ENCODE results near the gene RIGI. TPM values are rescaled to one million over a fixed set of nuclear protein-coding genes. Genes with fewer than 3 reads are reported as not detected.

Gene RIGI
- total and polyA plus RNA-seq, 9 of the 15 experiments (the other 6 are each of a cell fraction or from before 2014, with no cell fraction given), result 0.27 to 1.1 (median 0.54) TPM

DNA sequence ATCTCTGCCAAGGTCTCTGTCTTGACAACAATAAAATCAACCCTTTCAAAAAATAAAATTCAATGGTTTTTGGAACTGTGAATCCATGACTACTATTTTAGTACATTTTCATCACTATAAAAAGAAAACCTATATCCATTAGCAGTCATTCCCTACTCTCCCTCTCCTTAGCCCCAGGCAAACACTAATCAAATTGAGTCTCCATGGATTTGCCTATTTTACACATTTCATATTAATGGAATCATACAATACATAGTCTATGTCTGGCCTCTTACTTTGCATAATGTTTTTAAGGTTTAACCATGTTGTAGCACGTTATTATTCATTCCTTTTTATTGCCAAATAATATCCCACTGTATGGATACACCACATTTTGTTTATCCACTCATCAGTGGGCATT is 24.1 kb downstream of the RIGI start (continued):
- TF ChIP-seq CGGBP1 (CRISPR knock-in tag; IDR thresholded peaks at IDR 0.05), result no peak
- no peak for TF ChIP-seq KHSRP (IDR thresholded peaks at IDR 0.05)

DNA sequence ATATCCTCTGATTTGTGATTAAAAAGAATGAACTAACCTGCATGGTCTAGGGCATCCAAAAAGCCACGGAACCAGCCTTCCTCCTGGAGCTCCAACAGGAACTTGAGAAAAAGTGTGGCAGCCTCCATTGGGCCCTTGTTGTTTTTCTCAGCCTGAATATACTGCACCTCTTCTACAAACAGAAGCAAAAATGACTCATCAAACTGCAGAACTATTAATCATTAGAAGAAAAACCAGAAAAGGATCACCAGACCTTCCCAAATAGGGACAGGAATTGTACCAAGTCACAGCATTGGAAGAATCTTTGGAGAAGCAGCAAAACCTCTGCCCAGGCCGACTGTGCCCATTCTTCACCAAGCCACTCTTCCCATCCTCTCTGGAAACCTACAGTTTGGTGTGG is 25.2 kb downstream of the RIGI start:
- CTCF ChIA-PET (ENCODE audit: low intra/inter-chr PET ratio), result no interaction called here
- FAIRE-seq (no peak), DNase-seq (ENCODE audit: extremely low read depth in 1 of 4, low spot score in 3 of 4) (no peak), ATAC-seq (no peak)
- Histone ChIP-seq H3K27ac (ENCODE audit: extremely low read depth, low read depth, low read length) (no peak overlapping the region), H3K9me1 (ENCODE audit: control insufficient read depth, insufficient read depth, low read length) (no peaks in the 10 kb centered on the region), H3K27me3 (ENCODE audit: control insufficient read depth in 2 of 2, insufficient read depth in 2 of 2, low read length in 2 of 2) (no peaks in the 10 kb centered on the region), H3K36me3 (ENCODE audit: control insufficient read depth, insufficient read depth, low read length) (no peaks in the 10 kb centered on the region), H3K79me2 (ENCODE audit: control insufficient read depth, insufficient read depth, low read length) (no peaks in the 10 kb centered on the region), H4K20me1 (replicated peaks; ENCODE audit: control insufficient read depth, insufficient read depth, low read length) (no peaks in the 10 kb centered on the region), H3K9me3 (replicated peaks; ENCODE audit: control insufficient read depth, insufficient read depth, low read depth, low read length) (no peaks in the 10 kb centered on the region), H2AFZ (ENCODE audit: low read depth, low read length) (no peak overlapping the region), H3K9ac (ENCODE audit: insufficient read depth in 1 of 2, low read depth in 2 of 2, low read length in 2 of 2) (no peak overlapping the region), H3K4me2 (ENCODE audit: insufficient read depth, low read length) (no peak overlapping the region), H3K4me1 (replicated peaks in 1 of 2; ENCODE audit: control insufficient read depth in 2 of 2, insufficient read depth in 2 of 2, low read length in 2 of 2) (no peaks in the 10 kb centered on the region), H3K4me3 (no peak overlapping the region)
- POLR2A ChIA-PET, result no interaction called here
- in situ Hi-C loops (cut with MboI), result no loop called here
- no peak for TF ChIP-seq TFE3 (CRISPR knock-in tag; IDR thresholded peaks at IDR 0.05)
- TF ChIP-seq HCFC1 (IDR thresholded peaks at IDR 0.05; ENCODE audit: low read depth, low read length), result no peak
- no peak for TF ChIP-seq ETV1 (tag; conservative IDR thresholded peaks at IDR 0.05; ENCODE audit: low read depth)
- no peak for TF ChIP-seq TEAD1 (CRISPR knock-in tag; IDR thresholded peaks at IDR 0.05)
- no peak for TF ChIP-seq ZFPM2 (CRISPR knock-in tag; IDR thresholded peaks at IDR 0.05)
- TF ChIP-seq ZNF407 (IDR thresholded peaks at IDR 0.05; ENCODE audit: low read depth), result no peak
- TF ChIP-seq MCM3 (IDR thresholded peaks at IDR 0.05), result no peak
- TF ChIP-seq RBM14 (IDR thresholded peaks at IDR 0.05; ENCODE audit: borderline replicate concordance, insufficient read depth, low read depth, low read length), result no peak
- WGBS (ENCODE audit: insufficient coverage, low coverage, missing lambda C conversion rate), result 0% methylated on average over 2 of the region's 2 CpGs
- intact Hi-C loops (cut with micrococcal nuclease), result no loop called here
- BruUV-seq (replicated peaks), result no TSS peak
